ENCODE data around the gene PTPRE. TPM values are rescaled to one million over a fixed set of nuclear protein-coding genes. Genes with fewer than 3 reads are reported as not detected.

The PTPRE gene
- total RNA-seq, 1 donor from 2014 or later, result 15.1 TPM

DNA sequence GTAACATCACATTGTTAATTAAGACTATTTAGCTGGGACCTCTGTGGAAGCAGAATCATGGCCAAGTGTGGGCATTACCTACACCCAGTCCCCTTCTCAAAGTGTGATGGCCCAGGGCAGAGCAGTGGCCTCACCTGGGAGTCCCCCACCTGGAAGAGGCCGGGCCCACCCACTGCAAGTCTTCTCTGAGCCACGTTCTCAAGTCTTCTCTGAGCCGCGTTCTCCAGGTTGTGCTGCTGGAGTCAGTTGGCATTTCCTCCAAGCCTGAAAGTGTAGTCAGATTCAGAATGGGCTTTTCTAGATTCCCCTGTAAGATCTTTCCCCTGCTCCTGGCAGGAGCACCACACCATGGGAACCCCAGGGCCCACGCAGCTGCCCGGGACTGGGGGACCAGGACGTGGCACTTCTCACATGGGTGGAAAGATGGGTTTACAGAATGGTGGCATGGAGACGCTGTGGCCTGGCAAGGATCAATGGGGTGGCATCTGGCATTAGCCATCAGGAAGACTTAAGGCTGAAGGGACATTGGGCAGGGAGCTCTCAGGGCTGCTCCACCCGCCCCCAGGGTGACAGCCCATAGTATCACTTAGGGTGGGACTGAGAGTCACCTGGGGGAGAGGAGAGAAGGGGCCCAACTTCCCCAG is 151.3 kb downstream of the PTPRE start:
- intact Hi-C loops (cut with micrococcal nuclease), result no loop called here
- no peak for ATAC-seq
- DNase-seq, result no peak

DNA sequence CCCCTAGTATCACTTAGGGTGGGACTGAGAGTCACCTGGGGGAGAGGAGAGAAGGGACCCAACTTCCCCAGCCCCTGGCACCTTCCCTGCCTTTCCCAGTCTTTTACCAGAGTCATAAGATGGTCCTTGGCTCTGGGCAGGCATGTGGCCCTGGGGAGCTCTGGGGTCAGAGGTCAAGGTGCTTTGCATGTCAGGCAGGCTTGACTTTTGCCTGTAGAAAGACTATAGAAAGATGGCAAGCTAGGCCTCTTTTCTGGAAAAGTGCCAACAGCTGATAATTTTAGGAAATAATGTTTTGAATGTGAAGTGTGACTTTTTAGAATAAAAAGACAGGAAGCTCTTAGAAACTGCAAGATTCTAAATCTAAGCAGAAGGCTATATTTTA is 151.8 kb downstream of the PTPRE start:
- intact Hi-C loops (cut with micrococcal nuclease), result no loop called here
- DNase-seq (no peak), ATAC-seq (no peak)

DNA sequence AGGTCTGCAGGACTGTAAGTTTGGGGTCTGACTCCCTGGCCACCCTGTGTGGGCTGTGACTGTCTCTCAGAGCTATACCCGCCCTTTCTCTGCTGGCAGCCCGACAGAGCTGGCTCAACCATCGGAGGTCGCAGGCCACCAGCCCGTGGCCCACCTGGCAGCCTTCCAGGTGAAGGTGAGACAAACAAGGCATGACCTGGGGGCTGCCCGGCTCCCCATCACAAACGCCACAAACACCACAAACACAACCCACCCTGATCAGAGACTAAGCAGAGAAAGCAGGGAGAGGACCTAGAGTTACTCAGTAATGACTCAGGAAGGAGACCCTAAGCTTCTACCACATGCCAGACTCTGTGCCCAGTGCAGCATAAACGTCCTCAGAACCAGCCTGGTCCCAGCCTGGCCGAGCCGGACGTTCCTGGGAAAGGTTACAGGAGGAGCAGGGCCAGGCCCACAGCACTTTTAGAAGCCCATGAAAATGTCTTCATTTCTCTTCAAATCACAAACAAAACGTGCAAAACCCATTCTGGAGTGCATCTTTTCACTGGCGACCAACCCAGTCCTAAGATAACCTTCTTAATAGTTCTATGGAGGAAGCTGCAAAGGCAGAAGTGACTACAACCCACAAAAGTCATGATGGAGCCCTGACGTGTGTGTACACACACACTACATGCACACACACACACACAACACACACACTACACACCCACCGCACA is 152.5 kb downstream of the PTPRE start:
- no peak for ATAC-seq
- DNase-seq, result no peak
- intact Hi-C loops (cut with micrococcal nuclease), result no loop called here

DNA sequence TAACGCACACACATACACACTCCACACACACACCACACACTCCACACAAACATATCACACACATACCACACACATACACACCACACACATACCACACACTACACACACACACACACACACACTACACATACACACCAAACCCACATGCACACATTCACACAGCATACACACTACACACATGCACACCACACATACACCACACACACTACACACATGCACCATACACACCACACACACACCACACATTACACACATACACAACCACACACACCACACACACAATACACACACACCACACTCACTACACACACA is 153.0 kb downstream of the PTPRE start:
- no peak for DNase-seq
- intact Hi-C loops (cut with micrococcal nuclease), result no loop called here
- ATAC-seq, result no peak

DNA sequence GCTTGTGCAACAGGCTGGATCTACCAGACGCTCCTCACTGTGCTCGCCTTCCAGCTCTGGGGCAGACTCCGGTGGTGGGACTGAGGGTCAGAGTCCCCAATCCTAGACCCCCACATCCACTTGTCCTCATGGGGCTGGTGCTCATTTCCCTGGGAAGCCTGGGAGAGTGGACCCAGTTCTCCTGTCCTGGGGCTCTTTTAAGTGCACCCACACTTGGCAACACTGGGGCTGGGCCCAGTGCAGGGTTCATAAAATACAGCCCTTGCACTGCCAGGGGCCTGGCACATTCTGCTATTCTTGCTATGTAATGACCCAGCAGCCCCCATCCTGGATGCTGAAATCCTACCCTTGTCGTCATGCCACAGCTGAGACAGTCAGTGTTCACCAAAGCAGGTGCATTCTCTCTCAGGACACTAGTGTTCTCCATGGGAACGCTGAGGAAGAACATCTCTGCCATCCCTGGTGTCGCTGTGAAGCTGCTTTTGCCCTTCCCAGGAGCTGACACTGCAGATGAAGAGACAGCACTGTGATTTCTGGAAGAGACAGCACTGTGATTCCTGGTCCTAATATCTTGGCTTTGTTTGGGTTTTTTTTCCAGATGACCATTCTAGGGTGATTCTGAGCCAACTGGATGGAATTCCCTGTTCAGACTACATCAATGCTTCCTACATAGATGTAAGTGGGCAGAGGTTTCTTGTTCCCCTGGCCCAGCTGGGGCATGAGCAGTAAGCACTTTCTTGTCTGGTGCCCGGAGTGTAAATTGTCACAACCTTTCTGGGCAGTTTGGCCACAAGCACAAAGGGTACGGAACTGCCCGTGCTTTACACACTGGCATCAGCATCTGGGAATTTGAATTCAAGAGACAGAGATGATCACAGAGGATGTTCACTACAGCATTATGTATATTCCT is 153.7 kb downstream of the PTPRE start:
- DNase-seq, result no peak
- intact Hi-C loops (cut with micrococcal nuclease), result no loop called here
- no peak for ATAC-seq

DNA sequence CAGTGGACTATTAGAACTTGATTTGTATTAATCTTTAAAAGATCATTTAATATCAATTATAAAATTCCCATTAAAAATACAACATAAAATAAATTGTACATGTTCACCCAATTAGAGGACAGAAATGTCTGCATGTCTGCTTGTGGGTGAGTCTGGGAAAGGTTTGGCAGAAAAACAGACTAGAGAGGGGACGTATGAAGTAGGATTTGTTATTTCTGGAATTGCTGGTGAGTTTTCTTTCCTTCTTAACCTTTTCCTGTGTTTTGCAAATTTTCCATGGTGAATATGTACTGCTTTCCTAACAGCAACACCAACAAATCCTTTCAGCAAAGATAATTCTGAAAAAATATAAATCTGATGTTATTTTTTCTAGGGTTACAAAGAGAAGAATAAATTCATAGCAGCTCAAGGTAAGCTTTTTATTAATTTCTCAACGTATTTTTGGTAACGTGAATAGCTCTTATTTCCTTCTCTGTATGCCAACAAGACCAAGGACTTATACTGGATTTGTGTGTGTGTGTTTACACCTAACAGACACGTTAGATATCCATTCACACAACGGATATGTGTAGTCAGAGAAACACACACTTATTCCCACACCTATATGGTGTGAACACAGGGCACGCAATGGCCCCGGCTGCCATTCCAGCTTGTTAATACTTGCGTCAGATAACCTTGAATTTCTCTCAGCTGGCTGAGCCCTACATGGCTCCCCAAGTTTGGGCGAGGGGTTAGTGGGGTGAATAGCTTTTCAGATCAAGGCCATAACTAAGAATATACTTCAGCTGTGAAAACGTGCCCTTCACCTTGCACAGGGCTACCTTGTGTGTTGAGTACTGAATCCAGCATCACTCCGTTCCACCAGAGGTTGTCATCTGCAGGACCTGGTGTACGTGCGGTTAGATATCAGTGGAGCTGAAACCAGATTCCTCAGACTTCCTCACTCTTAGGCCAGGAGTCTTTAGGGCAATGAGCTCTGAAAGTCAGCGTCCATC is 154.7 kb downstream of the PTPRE start:
- ATAC-seq (no peak), DNase-seq (no peak)
- intact Hi-C loops (cut with micrococcal nuclease), result no loop called here

- ATAC-seq (no peak), DNase-seq (no peak)
- intact Hi-C loops (cut with micrococcal nuclease), result no loop called here
These were observed 155.5 kb downstream of the PTPRE start for GRCh38 chr10:128062331-128062880.

DNA sequence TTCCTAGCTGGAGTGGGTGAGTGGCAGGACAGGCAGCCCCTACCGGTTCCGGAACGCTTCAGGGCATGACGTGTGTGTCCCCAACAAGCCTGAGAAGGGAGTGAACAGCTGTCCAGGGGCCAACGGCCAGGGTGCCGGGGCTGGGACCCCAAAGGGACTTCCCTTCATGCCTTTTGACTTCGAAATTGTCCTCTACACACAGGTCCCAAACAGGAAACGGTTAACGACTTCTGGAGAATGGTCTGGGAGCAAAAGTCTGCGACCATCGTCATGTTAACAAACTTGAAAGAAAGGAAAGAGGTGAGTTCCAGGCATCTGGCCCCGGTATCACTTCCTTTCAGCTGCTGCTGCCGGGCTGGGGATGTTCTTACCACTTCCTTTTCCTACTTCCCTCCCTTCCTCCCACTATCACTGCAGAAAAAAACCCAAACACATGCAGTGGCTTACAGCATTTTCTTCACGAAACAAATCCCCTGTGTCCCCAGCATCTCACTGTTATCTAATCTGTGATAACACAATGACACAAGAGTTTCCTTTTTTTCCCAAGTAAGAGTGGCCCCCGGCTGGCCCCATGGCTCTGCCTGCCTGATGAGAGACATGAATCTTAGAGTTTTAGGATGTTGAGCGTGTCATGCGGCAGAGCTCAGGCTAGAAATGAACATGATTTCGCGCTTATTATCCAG is 156.1 kb downstream of the PTPRE start:
- intact Hi-C loops (cut with micrococcal nuclease), result no loop called here
- ATAC-seq (peak; percentile 44), DNase-seq (peak; percentile 49)

DNA sequence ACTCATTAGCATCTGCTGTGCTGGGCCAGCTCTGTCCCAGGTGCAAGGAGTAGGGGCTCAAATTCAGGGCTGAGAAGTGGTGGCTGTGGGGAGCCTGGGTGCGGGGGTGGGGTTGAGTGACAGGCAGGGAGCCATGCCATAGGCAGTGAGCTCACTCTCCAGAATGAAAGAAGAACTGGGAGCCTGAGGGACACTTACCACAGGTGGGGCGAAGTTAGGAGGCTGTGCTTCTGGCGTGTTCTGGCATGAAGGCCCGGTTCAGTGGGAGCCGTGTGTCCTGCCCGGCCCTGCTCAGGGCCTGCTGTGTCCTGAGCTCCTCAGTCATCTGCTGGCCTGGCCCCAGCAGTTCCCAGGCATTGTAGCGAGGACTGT is 156.8 kb downstream of the PTPRE start:
- intact Hi-C loops (cut with micrococcal nuclease), result no loop called here
- DNase-seq (no peak), ATAC-seq (peak; percentile 4)

DNA sequence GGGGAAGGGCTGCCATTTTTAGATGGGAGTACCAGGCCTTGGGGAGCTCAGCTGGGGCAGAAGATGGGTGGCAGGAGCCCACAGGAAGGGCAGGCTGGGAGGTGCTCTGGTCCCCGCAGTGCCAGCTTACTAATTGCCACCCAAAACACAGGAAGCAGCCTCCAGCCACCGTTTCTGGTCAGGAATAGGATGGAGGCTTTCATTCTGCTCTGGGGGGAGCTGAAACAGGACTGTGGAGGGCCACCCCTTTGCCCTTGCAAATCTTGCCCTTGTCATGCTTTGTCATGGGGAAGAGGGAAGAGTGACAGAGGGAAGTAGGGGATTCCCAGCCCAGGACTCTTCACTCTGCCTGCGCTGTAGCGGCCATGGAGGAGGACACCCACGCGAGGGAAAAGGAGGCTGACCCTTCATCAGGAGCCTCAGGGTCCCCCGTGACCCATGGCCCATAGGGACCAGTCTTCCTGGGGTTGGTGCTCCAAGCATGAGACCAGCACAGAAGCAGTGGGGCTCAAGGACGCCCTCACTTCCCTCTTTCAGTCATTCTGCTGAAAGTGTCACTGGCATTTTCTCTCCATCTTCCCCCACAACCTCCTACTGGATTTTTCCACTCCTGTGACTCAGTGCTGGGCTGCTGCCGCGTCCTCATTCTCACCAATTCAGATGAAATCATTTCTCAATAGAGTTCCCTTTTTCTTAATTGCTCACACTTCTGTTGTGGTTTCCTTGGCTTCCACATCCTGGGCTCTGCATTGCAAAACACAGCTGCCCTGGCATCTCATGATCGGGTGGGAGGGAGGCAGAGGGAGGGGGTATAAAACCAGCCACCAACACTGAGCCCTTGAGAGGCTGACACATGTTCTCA is 157.4 kb downstream of the PTPRE start:
- ATAC-seq (peak; percentile 72), DNase-seq (peak; percentile 71)
- intact Hi-C loops (cut with micrococcal nuclease), result no loop called here

GRCh38 chr10:128064970-128065580 is 158.2 kb downstream of the PTPRE start:
- intact Hi-C loops (cut with micrococcal nuclease), result no loop called here
- peak; percentile 56 for ATAC-seq
- no peak for DNase-seq

- intact Hi-C loops (cut with micrococcal nuclease), result no loop called here
- no peak for DNase-seq
- no peak for ATAC-seq
These were observed 159.1 kb downstream of the PTPRE start for GRCh38 chr10:128065881-128066534.

DNA sequence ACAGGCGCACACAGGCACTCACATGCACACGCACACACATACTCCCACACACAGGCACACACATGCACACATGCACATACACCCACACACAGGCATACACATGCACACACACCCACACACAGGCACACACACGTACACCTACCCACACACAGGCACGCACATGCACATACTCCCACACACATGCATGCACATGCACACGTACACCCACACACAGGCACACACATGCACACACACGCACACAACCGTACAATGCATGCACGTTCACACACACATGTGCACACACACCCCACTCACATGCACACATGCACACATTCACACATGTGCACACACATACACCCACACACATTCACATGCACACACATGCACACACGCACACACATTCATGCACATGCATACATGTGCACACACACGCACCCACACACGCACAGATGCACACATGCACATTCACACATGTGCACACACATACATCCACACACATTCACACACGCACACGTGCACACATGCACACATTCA is 160.0 kb downstream of the PTPRE start:
- ATAC-seq, result no peak
- no peak for DNase-seq
- intact Hi-C loops (cut with micrococcal nuclease), result no loop called here

DNA sequence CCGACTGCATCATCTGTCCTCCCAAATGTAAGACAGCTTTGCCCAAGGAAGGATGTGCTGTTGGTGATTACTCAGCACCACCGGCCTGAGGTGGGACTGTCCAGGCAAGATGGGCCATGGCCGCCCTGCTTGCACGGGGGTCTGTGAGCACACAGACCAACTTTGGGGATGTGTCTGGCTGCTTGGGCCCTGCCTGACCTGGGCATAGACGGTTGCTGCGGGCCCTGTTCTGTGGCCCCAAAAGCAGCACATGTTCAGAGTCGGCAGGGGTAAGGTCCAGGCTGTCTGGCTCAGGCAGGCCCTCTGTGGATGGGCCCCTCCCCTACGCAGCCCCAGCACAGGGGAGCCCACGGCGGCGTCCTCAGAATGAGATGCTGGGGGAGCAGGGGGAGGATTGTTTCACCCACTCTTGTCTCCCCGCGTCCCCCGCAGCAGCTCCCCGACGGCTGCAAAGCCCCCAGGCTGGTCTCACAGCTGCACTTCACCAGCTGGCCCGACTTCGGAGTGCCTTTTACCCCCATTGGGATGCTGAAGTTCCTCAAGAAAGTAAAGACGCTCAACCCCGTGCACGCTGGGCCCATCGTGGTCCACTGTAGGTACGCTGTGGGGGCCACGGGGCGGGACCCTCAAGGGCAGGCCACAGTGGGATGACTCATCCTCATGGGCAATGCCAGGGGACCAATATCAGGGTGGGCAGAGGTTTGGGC is 160.9 kb downstream of the PTPRE start:
- intact Hi-C loops (cut with micrococcal nuclease), result no loop called here
- ATAC-seq (no peak), DNase-seq (no peak)

- DNase-seq, result no peak
- no peak for ATAC-seq
- intact Hi-C loops (cut with micrococcal nuclease), result no loop called here
These were observed 161.7 kb downstream of the PTPRE start for GRCh38 chr10:128068398-128069285.
